ENCODE measurements around the gene IPCEF1.
"Not testable (repeated sequence)": the region's sequence is repeated elsewhere in the genome, so short reads cannot be mapped to it uniquely, and the experiment has no call there.

IPCEF1 gene

DNA sequence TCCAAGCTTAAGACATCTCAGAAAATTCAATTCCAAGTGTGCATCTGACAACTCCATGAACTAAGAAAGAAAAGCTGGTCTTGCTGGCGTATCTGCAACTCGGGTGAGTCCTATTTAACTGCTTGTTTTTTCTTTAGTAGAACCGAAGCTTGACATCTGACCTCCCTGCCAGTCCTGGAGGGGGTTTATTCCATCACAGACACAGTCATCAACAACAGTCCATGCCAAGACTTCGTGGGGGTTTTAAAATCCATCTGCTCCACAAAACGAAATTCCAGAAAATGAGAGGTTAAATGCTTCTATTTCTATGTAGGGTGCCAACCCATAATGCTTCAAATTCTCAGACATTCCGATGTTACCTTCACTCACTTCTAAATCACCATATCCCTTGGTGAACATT lies 133.9 kb downstream of the IPCEF1 start:
- Mint-ChIP-seq H3K27me3 (no peaks in the 10 kb centered on the region), H3K9me3 (no peaks in the 10 kb centered on the region), H3K4me1 (peaks cover 70% of the 10 kb centered on the region), H3K27ac (no peak overlapping the region), H3K4me3 (no peak overlapping the region)
- ATAC-seq (no peak), DNase-seq (no peak)

DNA sequence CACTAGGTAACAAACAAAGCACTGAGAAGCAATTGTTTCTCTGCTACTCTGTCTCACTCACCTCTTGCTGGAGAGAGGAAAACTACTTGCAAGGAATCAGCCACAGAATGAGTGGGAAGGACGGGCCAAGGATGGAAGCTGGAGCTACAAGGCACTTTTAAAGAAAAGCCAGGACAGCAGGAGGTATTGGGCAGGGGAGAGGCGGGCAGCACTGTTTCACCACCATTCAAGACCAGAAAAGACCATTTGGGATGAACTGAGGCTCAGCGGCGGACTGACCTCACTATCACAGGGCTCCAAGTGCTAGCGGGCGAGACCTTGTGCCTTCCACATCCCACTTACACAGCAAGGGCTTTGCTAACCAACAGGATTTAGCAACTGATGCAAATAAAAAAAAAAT lies 137.4 kb downstream of the IPCEF1 start:
- H3K9me3 Mint-ChIP-seq, result no peaks in the 10 kb centered on the region
- H3K4me1 Mint-ChIP-seq, result peaks cover 50% of the 10 kb centered on the region
- peak overlapping the region; percentile 44 to 48 for H3K27ac Mint-ChIP-seq
- peak overlapping the region; percentile 29 to 34 for H3K4me3 Mint-ChIP-seq
- H3K27me3 Mint-ChIP-seq, result no peaks in the 10 kb centered on the region
- DNase-seq (no peak), ATAC-seq (no peak)

DNA sequence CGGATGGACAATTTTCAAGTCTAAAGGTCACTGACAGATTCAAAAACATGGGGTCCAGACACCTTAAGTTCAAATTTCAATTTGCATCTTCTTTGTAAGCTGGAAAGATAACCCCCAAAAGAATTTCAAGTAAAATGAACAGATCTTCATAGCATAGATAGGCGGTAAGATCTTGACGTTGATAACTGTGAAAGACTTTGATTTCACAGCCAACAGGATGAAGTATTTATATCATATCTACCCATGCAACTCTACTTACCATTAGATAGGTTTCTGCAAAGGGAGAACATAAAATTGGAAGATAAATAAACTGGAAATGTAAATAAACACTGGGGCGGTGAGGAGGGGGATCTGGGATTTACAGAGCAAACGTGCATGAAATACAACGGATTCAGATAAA lies 137.8 kb downstream of the IPCEF1 start:
- no peaks in the 10 kb centered on the region for H3K27me3 Mint-ChIP-seq
- H3K4me1 Mint-ChIP-seq, result peaks cover 50% of the 10 kb centered on the region
- H3K4me3 Mint-ChIP-seq, result peak overlapping the region; percentile 29 to 34
- H3K27ac Mint-ChIP-seq, result peak overlapping the region in 1 of 2 donors; percentile 44
- H3K9me3 Mint-ChIP-seq, result no peaks in the 10 kb centered on the region
- no peak for DNase-seq
- no peak for ATAC-seq

DNA sequence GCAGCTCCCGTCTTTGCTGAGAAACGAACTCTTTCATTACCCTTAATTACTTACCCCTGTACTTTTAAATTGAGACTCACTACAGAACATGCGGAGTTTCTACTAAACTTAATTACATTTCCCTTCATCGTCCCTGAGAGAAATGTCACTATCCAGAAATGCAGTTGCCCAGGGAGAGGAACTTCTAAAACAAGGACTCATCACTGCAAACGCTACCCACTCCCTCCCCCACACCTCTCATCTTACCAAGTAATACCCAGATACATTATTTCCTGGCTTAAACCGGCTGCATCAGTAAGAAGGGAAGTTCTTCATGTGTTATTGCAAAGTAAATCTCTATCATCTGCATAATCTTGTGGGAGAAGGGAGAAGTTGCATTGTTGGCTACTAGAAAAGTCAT lies 138.3 kb downstream of the IPCEF1 start:
- H3K4me3 Mint-ChIP-seq, result peak overlapping the region; percentile 46 to 63
- no peaks in the 10 kb centered on the region for H3K27me3 Mint-ChIP-seq
- peak; percentile 45 for ATAC-seq
- no peak for DNase-seq
- H3K27ac Mint-ChIP-seq, result peak overlapping the region in 1 of 2 donors; percentile 41
- no peaks in the 10 kb centered on the region for H3K9me3 Mint-ChIP-seq
- peaks cover 50% of the 10 kb centered on the region for H3K4me1 Mint-ChIP-seq

DNA sequence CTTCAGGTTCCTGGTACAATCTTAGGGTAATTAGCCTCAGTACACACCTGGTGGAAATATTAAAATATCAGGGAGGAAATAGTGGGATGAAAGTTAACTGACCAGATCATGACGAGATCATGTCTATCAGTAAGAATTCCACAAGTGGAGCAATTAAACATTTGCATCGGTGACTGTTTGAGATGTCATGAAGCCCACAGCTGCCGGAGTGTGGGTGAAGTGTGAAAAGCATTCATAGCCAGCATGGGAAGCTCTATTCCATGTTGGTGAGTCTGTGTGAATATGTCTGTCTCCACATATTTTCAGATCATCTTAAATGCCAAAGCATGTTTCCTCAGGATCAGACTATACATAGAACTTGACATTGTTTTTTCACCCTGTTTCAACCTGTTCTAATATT lies 142.8 kb downstream of the IPCEF1 start:
- no peaks in the 10 kb centered on the region for H3K9me3 Mint-ChIP-seq
- peaks cover 30% of the 10 kb centered on the region for H3K4me1 Mint-ChIP-seq
- H3K27me3 Mint-ChIP-seq, result no peaks in the 10 kb centered on the region
- no peak overlapping the region for H3K4me3 Mint-ChIP-seq
- ATAC-seq (no peak), DNase-seq (no peak)
- no peak overlapping the region for H3K27ac Mint-ChIP-seq

DNA sequence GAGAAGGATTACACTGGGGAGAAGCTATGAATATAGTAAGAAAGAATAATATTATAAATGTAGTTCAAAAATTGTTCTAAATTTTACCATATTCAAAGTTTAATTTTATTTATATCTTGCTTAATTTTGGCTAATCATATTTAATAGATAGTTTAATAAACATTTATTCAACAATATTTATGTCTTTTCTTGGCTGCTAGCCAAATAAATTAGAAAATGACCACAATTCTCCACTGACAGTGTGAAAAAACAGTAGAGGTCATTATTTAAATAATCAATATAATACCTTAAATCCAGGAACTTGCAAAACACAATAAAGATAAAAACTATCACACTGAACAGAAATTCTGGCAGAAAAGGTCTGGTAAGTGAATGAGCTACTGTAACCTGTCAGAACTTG lies 145.9 kb downstream of the IPCEF1 start:
- H3K4me1 Mint-ChIP-seq, result peaks cover 36% of the 10 kb centered on the region
- H3K27me3 Mint-ChIP-seq, result no peaks in the 10 kb centered on the region
- no peak overlapping the region for H3K4me3 Mint-ChIP-seq
- DNase-seq, result no peak
- H3K9me3 Mint-ChIP-seq, result peaks cover 0 to 8% of the 10 kb centered on the region in 2 donors
- H3K27ac Mint-ChIP-seq, result no peak overlapping the region
- no peak for ATAC-seq

DNA sequence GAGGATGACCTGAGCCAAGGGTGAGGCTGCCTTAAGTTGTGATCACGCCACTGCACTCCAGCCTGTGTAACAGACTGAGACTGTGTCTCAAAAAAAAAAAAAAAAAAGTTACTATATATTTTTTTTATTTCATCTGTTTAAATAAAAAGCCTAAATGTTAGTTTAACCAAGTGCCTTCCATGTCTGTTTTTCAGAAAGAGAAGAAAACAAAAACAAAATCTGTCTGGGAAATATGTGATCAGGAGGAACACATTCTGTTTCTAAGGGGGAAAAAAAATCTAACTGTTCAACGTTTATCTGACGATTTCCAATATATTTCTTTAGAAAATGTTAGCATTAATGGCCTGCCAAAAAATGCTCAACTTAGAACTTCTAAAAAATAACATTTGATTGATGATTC lies 147.0 kb downstream of the IPCEF1 start:
- peaks cover 42% of the 10 kb centered on the region for H3K4me1 Mint-ChIP-seq
- no peak overlapping the region for H3K27ac Mint-ChIP-seq
- ATAC-seq (no peak), DNase-seq (no peak)
- H3K27me3 Mint-ChIP-seq, result no peaks in the 10 kb centered on the region
- peaks cover 0 to 8% of the 10 kb centered on the region in 2 donors for H3K9me3 Mint-ChIP-seq
- H3K4me3 Mint-ChIP-seq, result no peak overlapping the region

DNA sequence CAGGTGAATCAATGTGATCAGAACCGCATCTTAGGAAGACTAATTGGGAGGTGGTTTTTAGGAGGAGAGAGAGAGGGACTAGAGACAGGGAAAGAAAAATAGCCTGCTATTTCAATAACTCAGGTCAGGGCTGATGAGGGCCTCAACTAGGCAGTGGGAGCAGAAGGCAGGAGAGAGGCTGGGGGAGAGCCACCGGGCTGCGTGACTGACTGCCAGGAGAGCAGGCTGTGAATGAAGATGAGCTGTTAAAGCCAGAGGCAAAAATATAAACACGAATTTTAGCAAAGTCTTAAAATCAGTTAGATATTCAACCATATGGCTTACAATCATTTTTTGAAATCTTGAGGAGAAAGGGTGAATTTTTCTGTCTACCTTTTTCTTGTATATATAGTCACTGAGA lies 149.6 kb downstream of the IPCEF1 start:
- ATAC-seq, result no peak
- Mint-ChIP-seq H3K4me3 (no peak overlapping the region), H3K9me3 (peaks cover 0 to 12% of the 10 kb centered on the region in 2 donors), H3K27ac (no peak overlapping the region), H3K27me3 (no peaks in the 10 kb centered on the region), H3K4me1 (peaks cover 41% of the 10 kb centered on the region)
- no peak for DNase-seq

DNA sequence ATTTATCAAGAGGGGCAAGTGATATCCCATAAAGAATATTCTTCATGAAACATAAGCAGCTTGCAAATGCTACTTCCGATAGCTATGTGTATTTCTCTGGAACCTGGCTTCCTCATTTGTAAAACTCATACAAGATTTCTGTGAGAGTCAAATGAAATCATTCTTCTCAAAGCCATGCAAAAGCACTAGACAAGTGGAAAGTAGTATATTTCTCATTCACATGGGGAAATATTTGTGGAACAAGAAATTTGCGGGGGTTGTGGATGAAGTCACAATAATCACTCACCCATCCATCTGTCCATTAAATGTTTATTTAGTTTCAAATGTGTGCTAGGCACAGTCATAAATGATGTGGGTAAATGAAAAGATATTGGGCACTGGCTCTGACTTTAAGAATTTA lies 150.5 kb downstream of the IPCEF1 start:
- peaks cover 6 to 15% of the 10 kb centered on the region in 2 donors for H3K9me3 Mint-ChIP-seq
- DNase-seq, result no peak
- H3K4me3 Mint-ChIP-seq, result no peak overlapping the region
- H3K27me3 Mint-ChIP-seq, result no peaks in the 10 kb centered on the region
- H3K27ac Mint-ChIP-seq, result no peak overlapping the region
- H3K4me1 Mint-ChIP-seq, result peaks cover 49% of the 10 kb centered on the region
- no peak for ATAC-seq

DNA sequence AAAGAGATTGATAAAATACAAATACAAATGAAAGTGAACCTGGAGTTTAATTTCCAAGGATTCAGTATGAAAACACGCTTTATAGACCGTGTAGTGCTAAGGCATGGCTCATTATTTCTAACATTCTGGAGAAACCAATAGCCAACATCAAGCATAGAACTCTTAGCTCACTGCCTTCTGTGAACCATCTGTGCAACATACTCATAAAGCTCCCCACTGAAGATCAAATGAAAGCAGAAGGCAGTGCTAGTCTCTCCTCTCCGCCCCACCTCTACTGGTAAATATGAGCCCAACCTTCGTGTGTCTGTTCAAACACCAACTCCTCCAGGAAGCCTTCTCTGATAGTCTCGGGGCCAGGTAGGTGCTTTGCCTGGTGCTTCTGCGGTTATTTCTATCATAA lies 153.6 kb downstream of the IPCEF1 start:
- Mint-ChIP-seq H3K27ac (peak overlapping the region in 1 of 2 donors; percentile 59), H3K4me1 (peaks cover 63% of the 10 kb centered on the region), H3K4me3 (no peak overlapping the region), H3K27me3 (no peaks in the 10 kb centered on the region), H3K9me3 (peaks cover 9 to 13% of the 10 kb centered on the region in 2 donors)
- DNase-seq, result no peak
- ATAC-seq, result no peak

DNA sequence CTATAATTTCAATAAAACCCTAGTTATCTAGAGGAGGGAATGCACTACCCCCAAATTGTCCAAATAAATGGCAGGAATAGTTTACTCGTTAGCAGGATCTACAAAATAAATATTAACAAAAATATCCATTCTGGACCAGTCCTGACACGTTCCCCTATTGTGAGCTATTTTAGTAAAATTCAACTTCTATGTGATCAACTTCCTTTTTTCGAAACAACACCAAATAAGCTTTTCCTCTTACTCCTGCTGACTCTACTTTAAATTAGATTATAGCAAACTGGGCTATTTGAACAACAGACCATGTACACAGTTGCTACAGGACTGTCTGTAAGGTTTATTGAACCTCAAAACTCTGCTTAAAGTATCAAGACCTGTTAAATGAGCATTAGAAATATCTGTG lies 154.3 kb downstream of the IPCEF1 start:
- Mint-ChIP-seq H3K4me1 (peaks cover 65% of the 10 kb centered on the region), H3K27me3 (no peaks in the 10 kb centered on the region), H3K9me3 (peaks cover 9% of the 10 kb centered on the region in 2 donors), H3K27ac (no peak overlapping the region), H3K4me3 (no peak overlapping the region)
- DNase-seq (no peak), ATAC-seq (no peak)

DNA sequence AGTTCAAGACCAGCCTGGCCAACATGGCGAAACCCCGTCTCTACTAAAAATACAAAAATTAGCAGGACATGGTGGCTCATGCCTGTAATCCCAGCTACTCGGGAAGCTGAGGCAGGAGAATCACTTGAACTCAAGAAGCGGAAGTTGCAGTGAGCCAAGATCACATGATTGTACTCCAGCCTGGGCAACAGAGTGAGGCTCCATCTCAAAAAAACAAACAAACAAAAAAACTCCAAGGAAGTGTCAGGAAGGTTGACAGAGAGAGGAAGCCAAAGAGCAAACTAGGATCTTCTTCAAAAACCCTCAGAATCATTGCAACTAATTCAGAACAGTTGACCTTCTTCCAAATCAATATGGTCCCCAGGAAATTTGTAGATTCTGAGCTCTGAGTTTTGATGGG lies 154.9 kb downstream of the IPCEF1 start:
- not testable (repeated sequence) for DNase-seq, H3K9me3 Mint-ChIP-seq, H3K4me3 Mint-ChIP-seq, ATAC-seq, H3K27me3 Mint-ChIP-seq, H3K27ac Mint-ChIP-seq
- H3K4me1 Mint-ChIP-seq, result peaks cover 65% of the 10 kb centered on the region

DNA sequence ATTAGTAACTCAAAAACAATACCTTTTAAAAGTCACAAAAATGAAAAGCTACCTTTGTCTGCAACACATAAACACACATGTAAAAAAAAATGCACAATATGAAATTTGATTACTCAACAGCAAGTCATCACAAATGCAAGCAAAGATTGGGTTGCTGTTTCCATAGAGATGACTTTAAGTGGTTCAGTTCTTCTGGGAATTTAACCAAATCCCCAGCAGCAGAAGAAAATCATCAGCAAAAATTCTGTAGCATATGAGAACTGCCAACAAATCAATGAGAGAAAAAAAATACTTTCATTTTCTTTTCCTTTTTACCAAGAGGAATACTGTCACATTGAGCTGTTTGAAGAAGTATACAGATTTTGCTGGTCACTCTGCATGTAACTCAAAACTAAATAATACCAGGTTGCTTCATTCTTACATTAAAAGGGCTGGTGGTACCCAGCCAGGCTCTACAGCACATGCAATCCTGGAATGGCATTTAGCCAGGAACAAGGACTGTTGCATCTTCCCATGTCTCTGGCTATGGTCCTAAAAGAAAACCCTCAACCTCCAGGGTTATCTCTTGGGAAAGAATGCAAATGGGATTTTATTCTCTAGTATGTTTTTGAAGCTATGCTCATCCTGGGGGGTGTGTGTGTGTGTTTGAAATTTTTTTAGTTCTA lies 159.3 kb downstream of the IPCEF1 start:
- no peak for DNase-seq
- peak overlapping the region in 1 of 2 donors; percentile 73 for H3K27ac Mint-ChIP-seq

DNA sequence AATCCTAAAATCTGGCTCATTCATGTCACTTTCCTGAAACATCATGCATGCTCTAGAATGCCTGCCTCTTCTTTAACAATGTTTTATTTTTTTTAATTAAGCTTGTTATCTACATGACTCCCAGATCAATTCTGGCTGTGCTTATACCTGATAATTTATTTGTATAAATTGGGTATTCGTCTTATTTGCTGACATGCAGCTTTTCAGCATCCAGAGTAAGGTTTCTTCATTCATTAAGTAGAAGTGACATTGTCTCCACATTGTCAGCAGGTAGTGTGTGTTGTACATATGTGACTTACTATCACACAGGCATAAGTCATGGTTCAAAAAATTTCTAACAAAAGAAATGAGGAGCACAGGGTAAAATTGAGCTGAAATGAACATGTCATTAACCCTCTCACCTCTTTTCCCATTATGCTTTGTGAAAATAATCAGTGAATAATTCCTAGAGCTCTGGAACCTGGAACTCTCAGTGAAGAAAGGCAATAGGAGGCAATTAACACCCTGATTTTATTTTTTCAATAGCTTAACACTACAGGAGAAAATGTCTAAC lies 160.2 kb downstream of the IPCEF1 start:
- H3K9me3 Mint-ChIP-seq, result peaks cover 12 to 15% of the 10 kb centered on the region in 2 donors
- no peak for ATAC-seq
- H3K4me3 Mint-ChIP-seq, result peak overlapping the region in 1 of 2 donors; percentile 19
- DNase-seq, result no peak
- H3K4me1 Mint-ChIP-seq, result peaks cover 52% of the 10 kb centered on the region
- H3K27me3 Mint-ChIP-seq, result no peaks in the 10 kb centered on the region
- H3K27ac Mint-ChIP-seq, result no peak overlapping the region

More for the DNA sequence above, 159.3 kb downstream of the IPCEF1 start:
- Mint-ChIP-seq H3K27me3 (no peaks in the 10 kb centered on the region), H3K4me1 (peaks cover 57% of the 10 kb centered on the region), H3K9me3 (peaks cover 11 to 16% of the 10 kb centered on the region in 2 donors), H3K4me3 (peak overlapping the region; percentile 13 to 18)
- ATAC-seq, result no peak

DNA sequence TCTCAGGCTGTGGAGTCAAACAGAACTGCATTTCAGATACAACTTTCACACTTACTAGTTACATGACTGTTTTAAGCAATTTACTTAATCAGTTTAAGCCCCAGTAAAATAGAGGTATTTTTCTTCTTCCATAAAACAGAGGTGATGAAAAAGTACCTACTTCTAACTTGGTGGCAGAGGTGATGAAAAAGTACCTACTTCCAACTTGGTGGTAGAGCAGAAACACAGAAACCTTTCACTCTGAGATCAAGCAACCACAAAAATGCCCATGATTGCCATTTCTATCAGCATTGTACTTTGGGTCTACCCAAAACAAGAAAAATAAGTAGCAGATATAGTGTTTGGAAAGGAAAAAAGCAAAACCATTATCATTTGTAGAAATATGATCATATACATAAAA lies 168.9 kb downstream of the IPCEF1 start:
- no peaks in the 10 kb centered on the region for H3K27me3 Mint-ChIP-seq
- H3K27ac Mint-ChIP-seq, result peak overlapping the region in 1 of 2 donors; percentile 72
- DNase-seq (no peak), ATAC-seq (peak; percentile 92)
- peak overlapping the region in 1 of 2 donors; percentile 10 for H3K4me3 Mint-ChIP-seq
- peaks cover 6% of the 10 kb centered on the region in 2 donors for H3K9me3 Mint-ChIP-seq
- peaks cover 32% of the 10 kb centered on the region for H3K4me1 Mint-ChIP-seq

DNA sequence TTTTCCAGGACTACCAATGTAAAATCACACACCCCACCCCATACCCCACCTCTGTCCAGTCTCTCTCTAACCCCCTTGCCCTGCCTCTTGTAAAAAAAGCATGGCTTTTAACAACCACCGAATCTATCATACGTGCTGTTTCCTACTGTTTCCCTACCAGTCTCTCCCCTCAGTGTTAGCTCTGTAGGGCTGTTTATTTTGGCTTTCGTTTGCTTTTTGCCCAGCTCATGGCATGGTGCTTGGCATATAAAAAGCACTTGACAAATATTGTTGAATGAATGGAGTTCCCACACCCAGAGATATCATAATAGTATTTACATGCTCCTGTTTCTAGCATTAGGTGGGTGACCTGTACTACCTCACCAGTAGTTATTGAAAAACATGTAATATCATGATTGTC lies 169.4 kb downstream of the IPCEF1 start:
- Mint-ChIP-seq H3K27me3 (no peaks in the 10 kb centered on the region), H3K4me1 (peaks cover 36% of the 10 kb centered on the region), H3K9me3 (peaks cover under 1 to 4% of the 10 kb centered on the region in 2 donors), H3K27ac (peak overlapping the region in 1 of 2 donors; percentile 79), H3K4me3 (peak overlapping the region in 1 of 2 donors; percentile 30)
- ATAC-seq (no peak), DNase-seq (no peak)

All from stimulated activated naive CD8-positive, alpha-beta T cell treated with anti-CD3 and anti-CD28 coated beads, Interleukin-15, amount 100 ng/mL, for 72 hours (primary cell).